Hematopoietic multipotent progenitor cell treated with erythropoietin and hydrocortisone succinate and interleukin-3 and kit ligand, for 15 days (in vitro differentiated cells): Measurements from ENCODE around the gene SPEM3.
A peak's percentile ranks its signal among the peaks of the same experiment; 100 is the strongest.
"Not testable (repeated sequence)": the region's sequence is repeated elsewhere in the genome, so short reads cannot be mapped to it uniquely, and the experiment has no call there.

Experiments
- DNase-seq: peaks from one replicate; pipeline ENCODE4 v3.0.0-alpha.2; 2015; ENCODE audit warnings: low spot score

The SPEM3 gene

DNA sequence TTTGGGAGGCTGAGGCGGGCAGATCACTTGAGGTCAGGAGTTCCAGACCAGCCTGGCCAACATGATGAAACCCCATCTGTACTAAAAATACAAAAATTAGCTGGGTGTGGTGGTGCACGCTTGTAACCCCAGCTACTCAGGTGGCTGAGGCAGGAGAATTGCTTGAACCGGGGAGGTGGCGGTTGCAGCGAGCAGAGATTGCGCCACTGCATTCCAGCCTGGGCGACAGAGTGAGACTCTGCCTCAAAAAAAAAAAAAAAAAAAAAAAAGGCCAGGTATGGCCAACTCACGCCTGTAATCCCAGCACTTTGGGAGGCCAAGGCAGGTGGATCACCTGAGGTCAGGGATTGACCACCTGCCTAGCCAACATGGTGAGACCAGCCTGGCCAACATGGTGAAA is 46.1 kb downstream of the SPEM3 start:
- DNase-seq, result not testable (repeated sequence)

DNA sequence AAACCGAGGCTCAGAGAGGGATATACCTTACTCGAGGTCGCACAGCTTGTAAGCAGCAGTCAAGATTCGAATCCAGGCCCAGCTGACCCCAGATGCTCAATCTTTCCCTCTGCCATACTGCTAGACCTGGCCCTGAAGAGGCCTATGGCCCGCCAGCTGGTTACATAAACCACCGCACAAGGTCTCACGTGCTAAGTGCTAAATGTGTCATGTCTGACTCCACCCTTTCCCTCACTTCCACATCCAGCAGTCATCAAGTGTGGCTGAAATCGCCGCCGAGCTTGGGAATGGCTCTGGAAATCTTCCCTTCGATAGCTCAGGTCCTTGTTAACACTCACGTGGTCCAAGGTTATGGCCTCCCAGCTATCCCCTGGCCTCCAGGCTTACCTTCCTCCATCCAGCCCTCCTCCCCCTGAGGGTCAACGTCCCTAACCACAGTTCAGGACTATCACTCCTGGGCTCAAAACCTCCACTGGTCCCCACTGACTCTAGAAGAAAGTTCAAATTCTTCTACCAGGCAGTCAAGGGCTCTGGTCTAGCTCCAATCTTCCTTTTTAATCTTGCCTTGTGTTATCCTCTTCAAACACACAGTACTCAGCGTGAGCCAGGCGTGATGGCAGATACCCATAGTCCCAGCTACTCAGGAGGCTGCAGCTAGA is 47.2 kb downstream of the SPEM3 start:
- peak; percentile 85 for DNase-seq

- DNase-seq, result no peak
Measured at GRCh38 chr17:7476494-7476893, 47.8 kb downstream of the SPEM3 start.

- peak; percentile 27 for DNase-seq
Measured at GRCh38 chr17:7476951-7477350, 48.3 kb downstream of the SPEM3 start.

GRCh38 chr17:7477392-7478275 is 49.0 kb downstream of the SPEM3 start:
- DNase-seq, result peak; percentile 35

GRCh38 chr17:7478276-7479212 is 49.9 kb downstream of the SPEM3 start:
- peak; percentile 58 for DNase-seq

- peak; percentile 41 for DNase-seq
Measured at GRCh38 chr17:7479213-7480088, 50.8 kb downstream of the SPEM3 start, which contains the start of gene ZBTB4. ZBTB4 (minus strand) TSS chr17:7479631; CDS start chr17:7466801, 12,830 bp downstream.

DNA sequence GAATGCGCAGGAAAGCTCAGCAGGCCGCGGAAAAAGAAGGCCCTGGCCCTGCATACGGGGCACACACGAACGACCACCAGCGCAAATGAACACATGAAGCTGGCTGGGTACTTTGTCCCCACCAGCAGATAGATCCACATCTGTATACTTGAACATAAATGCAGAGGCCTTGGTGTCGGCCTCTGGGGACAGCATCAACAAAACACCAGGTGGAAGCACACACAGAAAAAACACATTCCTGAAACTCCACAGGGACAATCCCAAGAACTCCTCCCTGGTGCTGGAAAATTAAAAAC is 51.4 kb downstream of the SPEM3 start:
- DNase-seq, result no peak

DNA sequence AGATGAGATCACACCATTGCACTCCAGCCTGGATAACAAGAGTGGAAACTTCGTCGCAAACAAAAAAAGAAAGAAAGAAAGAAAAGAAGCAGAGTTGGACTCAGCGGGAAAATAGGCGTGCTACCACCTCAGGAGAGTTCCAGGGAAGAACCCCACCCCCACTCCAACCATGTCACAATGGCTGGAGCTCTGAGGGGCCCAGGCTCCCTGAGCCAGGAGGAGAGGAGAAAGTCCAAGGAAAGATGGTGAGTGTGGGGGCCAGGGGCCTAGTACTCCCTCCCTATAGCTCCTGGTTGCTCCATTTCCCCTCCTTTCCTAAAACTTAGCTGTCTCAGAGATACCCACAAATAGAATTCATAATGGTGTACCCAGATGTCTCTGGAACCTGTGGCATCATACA is 52.6 kb downstream of the SPEM3 start, which contains the start of gene SLC35G6:
SLC35G6 (plus strand) TSS at position 172 of the 400 bp plus-strand sequence; CDS start at position 243, 71 bp downstream.
- DNase-seq, result not testable (repeated sequence)

DNA sequence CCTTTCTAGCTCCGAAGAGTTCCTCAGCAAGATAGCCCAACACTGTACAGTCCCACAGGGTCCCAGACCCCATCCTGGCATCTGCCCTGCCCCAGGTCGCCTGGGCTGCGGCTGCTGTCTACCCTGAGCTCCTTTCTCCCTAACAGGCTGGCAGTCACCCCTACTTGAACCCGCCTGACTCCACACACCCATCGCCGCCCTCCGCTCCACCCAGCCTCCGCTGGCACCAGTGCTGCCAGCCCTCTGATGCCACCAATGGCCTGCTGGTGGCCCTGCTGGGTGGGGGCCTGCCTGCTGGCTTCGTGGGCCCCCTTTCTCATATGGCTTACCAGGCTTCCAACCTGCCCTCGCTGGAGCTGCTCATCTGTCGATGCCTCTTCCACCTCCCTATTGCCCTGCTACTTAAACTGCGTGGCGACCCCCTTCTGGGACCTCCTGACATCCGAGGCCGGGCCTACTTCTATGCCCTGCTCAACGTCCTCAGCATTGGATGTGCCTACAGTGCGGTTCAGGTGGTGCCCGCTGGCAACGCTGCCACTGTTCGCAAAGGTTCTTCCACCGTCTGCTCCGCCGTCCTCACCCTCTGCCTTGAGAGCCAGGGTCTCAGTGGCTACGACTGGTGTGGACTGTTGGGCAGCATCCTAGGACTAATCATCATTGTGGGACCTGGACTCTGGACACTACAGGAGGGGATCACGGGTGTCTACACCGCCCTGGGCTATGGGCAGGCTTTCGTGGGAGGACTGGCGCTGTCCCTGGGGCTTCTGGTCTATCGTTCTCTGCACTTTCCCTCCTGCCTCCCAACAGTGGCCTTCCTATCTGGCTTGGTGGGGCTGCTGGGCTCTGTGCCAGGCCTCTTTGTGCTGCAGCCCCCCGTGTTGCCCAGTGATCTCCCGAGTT is 53.4 kb downstream of the SPEM3 start:
- peak; percentile 57 for DNase-seq
